Parathyroid adenoma (tissue), 2 donors: Measurements from ENCODE around the gene ZSCAN18.
A peak's percentile ranks its signal among the peaks of the same experiment; 100 is the strongest.

Experiments used
- H2AFZ ChIP-seq: fragments of 300-600 bp; sonication (generic); one replicate; pipeline ENCODE4 v1.7.0; 2017; ENCODE audit warnings: antibody characterized with exemption, mild to moderate bottlenecking
- H3K27ac ChIP-seq: fragments of 300-600 bp; sonication (generic); one replicate; pipeline ENCODE4 v1.7.0; 2017
- H3K27me3 ChIP-seq: fragments of 300-600 bp; sonication (generic); one replicate; pipeline ENCODE4 v1.7.0; 2017; ENCODE audit warnings: low read length; ENCODE audit not compliant: control insufficient read depth, insufficient read depth
- H3K36me3 ChIP-seq: fragments of 300-600 bp; sonication (generic); one replicate; pipeline ENCODE4 v1.7.0; 2017; ENCODE audit warnings: low read length; ENCODE audit not compliant: control insufficient read depth, insufficient read depth
- H3K4me1 ChIP-seq: fragments of 300-600 bp; sonication (generic); one replicate; pipeline ENCODE4 v1.7.0; 2017; ENCODE audit warnings: control low read depth
- H3K4me2 ChIP-seq: fragments of 300-600 bp; sonication (generic); one replicate; pipeline ENCODE4 v1.7.0; 2017; ENCODE audit warnings: low read length
- H3K4me3 ChIP-seq: fragments of 300-600 bp; sonication (generic); one replicate; pipeline ENCODE4 v1.7.0; 2017; ENCODE audit warnings: low read depth, low read length
- H3K79me2 ChIP-seq: fragments of 300-600 bp; sonication (generic); one replicate; pipeline ENCODE4 v1.7.0; 2017; ENCODE audit warnings: control low read depth
- H3K9ac ChIP-seq: fragments of 300-600 bp; sonication (generic); one replicate; pipeline ENCODE4 v1.7.0; 2017; ENCODE audit warnings: mild to moderate bottlenecking
- H3K9me3 ChIP-seq: fragments of 300-600 bp; sonication (generic); one replicate; pipeline ENCODE4 v1.7.0; 2017; ENCODE audit warnings: low read length; ENCODE audit not compliant: control insufficient read depth
- CTCF ChIP-seq: fragments of 300-600 bp; sonication (generic); IDR thresholded peaks from one replicate; pipeline ENCODE4 v1.7.0; 2017; ENCODE audit warnings: antibody characterized with exemption, mild to moderate bottlenecking
- donor health status: primary hyperparathyroidism.

Gene ZSCAN18

DNA sequence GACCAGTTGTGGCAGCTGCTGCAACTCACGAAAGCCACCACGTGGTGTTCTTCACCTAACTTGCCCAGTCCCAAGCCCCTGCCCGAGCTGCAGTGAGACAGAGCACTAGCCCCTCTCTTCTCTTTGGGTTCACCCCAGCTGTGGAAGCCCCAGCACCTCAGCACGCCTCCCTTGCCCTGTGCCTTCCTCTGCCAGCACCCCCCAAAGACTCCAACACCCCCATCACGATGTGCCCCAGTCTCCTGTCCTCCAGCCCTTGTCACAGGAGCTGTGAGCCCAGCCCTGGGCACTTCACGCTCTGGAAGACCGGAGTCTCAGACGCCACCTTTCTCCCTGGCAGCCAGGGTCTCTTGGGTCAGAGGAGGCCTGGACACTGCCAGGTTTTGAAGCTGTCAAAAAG is 41.2 kb downstream of the ZSCAN18 start:
- Histone ChIP-seq H2AFZ (no peak overlapping the region), H3K9me3 (no peaks in the 10 kb centered on the region), H3K4me2 (no peak overlapping the region), H3K27ac (no peak overlapping the region), H3K79me2 (no peaks in the 10 kb centered on the region), H3K36me3 (no peaks in the 10 kb centered on the region), H3K4me1 (no peaks in the 10 kb centered on the region), H3K4me3 (no peak overlapping the region), H3K9ac (no peak overlapping the region), H3K27me3 (no peaks in the 10 kb centered on the region)
- no peak for TF ChIP-seq CTCF

- Histone ChIP-seq H3K4me3 (no peak overlapping the region), H3K9me3 (no peaks in the 10 kb centered on the region), H3K36me3 (no peaks in the 10 kb centered on the region), H3K4me1 (no peaks in the 10 kb centered on the region), H3K4me2 (no peak overlapping the region), H3K27me3 (no peaks in the 10 kb centered on the region), H3K79me2 (no peaks in the 10 kb centered on the region), H3K9ac (no peak overlapping the region), H3K27ac (no peak overlapping the region), H2AFZ (no peak overlapping the region)
- TF ChIP-seq CTCF: no peak
Observed at GRCh38 chr19:58056261-58056660, 41.8 kb downstream of the ZSCAN18 start.

GRCh38 chr19:58054901-58055874 is 42.8 kb downstream of the ZSCAN18 start:
- no peak for TF ChIP-seq CTCF
- Histone ChIP-seq H3K9me3 (no peaks in the 10 kb centered on the region), H3K9ac (no peak overlapping the region), H3K36me3 (no peaks in the 10 kb centered on the region), H3K27me3 (no peaks in the 10 kb centered on the region), H3K79me2 (no peaks in the 10 kb centered on the region), H3K4me1 (no peaks in the 10 kb centered on the region), H2AFZ (no peak overlapping the region), H3K4me2 (peak overlapping the region; percentile 58), H3K27ac (peak overlapping the region; percentile 29), H3K4me3 (peak overlapping the region; percentile 47)

DNA sequence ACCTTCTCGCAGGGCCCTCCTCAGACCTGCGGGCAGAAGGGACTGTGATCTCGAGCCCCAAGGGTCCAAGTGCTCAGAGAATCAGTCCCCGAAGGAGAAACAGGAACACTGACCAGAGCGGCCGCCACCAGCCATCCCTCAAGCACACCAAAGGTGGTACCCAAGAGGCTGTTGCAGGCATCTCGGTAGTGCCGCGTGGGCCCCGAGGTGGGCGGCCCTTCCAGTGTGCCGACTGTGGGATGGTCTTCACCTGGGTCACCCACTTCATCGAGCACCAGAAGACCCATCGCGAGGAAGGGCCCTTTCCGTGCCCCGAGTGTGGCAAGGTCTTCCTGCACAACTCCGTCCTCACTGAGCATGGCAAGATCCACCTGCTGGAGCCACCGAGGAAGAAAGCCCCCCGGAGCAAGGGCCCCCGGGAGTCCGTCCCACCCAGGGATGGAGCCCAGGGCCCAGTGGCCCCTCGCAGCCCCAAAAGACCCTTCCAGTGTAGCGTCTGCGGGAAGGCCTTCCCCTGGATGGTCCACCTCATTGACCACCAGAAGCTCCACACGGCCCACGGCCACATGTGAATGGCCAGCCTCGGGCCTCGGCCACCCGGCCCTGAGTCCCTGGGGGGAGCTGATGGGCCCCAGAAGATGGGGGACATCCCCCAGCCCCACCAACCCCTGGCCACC is 44.4 kb downstream of the ZSCAN18 start:
- H2AFZ ChIP-seq: no peak overlapping the region
- H3K9me3 ChIP-seq: no peaks in the 10 kb centered on the region
- H3K27ac ChIP-seq: no peak overlapping the region
- H3K27me3 ChIP-seq: no peaks in the 10 kb centered on the region
- H3K9ac ChIP-seq: no peak overlapping the region
- H3K79me2 ChIP-seq: no peaks in the 10 kb centered on the region
- no peak for TF ChIP-seq CTCF
- H3K4me1 ChIP-seq: no peaks in the 10 kb centered on the region
- no peaks in the 10 kb centered on the region for H3K36me3 ChIP-seq
- no peak overlapping the region for H3K4me2 ChIP-seq
- H3K4me3 ChIP-seq: no peak overlapping the region
